HuH-7 (cell line): ENCODE measurements around the gene MEX3D.

Source experiments
- DNase-seq: peaks from one replicate; pipeline ENCODE4 v3.0.0; 2011; ENCODE audit warnings: low spot score

Gene MEX3D

GRCh38 chr19:1593501-1593772 is 25.3 kb upstream of the MEX3D start:
- DNase-seq = no peak

DNA sequence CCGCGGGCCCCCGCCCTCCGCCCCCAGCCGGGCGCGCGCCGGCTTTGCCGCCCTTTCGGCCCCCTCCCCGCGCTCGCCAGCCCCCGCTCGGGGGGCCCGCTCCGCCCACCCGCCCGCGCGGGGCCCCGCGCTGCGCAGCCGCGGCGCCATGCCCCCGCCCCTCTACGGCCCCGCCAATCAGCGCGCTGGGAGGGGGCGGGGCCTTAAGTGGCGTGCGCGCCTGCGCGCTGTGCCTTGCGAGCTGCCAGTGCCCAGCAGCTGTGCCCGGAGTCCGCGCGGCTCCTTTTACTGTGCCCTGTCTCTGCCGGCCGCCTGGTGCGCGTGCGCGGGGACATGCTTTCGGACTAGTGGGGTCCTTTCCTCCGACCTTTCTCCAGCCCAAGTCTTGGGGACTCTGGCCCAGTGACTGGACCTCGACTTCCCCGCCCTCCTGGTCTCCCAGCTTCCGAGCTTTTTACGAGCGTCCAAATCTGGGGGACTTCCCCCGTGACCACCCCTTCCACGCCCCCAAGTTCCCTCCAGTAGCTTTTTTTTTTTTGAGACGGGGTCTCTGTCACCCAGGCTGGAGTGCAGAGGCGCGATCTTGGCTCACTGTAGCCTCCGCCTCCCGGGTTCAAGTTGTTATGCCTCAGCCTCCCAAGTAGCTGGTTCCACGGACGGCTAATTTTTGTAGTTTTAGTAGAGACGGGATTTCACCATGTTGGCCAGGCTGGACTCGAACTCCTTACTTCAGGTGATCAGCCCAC is 24.8 kb upstream of the MEX3D start, which contains the start of gene MBD3:
TSS of gene MBD3 (minus strand) at position 111 of the 746 bp plus-strand sequence. CDS start 234 bp downstream, outside the sequence.
- DNase-seq = peak; percentile 90

- peak; percentile 84 for DNase-seq
Measured at GRCh38 chr19:1592024-1592754, 24.1 kb upstream of the MEX3D start.

DNA sequence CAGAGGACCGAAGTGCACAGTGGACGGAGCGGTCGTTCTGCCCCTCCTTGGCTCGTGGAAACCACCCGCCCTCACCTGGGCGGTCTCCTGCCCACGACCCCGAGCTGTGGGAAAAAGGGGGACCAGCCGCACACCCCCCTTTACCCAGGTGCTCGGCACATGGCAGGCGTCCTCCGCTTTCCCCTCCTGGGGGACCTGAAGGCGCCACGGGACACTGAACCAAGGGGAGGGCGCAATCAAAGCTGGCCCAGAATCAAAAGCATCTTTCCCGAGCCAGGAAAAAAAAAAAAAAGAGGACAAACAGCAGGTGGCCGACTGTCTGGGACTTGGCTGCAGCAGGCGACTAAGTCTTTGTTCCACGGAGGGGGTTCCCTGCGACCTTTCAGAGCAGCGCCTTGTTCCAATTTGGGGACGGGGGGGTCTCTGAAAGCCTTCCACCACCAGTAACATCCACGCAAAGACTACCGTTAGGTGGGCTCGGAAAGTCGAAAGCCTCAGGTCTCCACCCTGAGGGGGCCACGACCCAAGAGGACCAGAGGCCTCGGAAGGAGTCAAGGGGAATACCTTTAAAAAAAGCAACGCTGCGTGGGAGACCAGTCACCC is 23.4 kb upstream of the MEX3D start:
- DNase-seq = no peak

- no peak for DNase-seq
Measured at GRCh38 chr19:1590641-1591397, 22.7 kb upstream of the MEX3D start.

- DNase-seq = no peak
Measured at GRCh38 chr19:1587872-1588271, 19.7 kb upstream of the MEX3D start.

DNA sequence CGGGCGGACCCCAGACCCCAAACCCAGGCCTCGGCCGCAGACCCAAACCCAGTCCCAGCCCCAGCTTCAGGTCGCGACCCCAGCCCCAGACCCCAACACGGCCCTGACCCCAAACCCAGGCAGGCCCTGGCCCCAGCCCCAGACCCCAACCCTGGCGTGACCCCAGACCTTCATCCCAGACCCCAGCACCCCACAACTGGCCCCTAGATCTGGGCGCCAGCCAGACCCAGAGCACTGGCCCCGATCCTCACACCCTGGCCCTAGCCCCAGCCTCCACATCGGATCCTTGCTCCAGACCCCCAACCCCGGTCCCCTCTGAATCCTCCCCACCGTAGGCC is 17.1 kb upstream of the MEX3D start:
- no peak for DNase-seq

- no peak for DNase-seq
Measured at GRCh38 chr19:1584500-1585242, 16.5 kb upstream of the MEX3D start.

DNA sequence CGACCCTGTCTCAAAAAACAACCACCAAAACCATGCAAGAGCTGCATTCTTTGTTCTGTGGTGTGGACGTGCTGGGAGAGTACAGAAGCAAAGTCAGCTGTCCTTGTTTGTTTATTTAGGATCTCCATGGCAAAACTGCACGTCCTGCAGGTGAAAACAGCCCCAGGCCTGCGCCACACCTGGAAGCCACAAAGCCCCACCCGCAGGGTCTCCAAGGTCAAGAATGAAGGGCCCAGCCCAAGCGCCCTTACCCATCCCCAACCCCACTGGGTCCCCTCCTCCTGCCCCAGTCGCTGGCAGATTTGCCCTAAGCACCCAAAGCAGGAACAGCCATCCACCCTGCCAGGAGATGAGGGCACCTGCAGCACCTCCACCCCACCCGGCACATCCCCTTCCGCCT is 14.1 kb upstream of the MEX3D start:
- no peak for DNase-seq

DNA sequence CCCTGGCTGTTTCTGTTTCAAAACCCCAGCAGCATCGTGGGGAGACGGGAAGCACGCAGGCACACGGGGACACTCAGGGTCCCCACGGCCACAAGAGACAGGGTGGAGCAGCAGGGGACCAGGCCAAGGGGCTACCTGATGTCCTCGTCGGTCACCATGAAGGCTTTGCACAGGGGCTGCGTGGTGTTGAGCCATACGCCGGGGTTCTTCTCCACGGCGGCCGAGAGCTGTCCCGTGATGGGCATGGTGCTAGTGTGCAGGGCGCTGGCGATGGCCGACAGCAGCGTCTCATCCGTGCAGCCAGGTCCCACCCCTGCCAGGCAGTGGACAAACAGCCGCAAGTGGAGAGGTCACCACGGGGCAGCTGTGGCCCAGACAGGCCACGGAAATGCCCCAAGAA is 12.8 kb upstream of the MEX3D start:
- DNase-seq = no peak

- no peak for DNase-seq
Measured at GRCh38 chr19:1580382-1580781, 12.3 kb upstream of the MEX3D start.

- DNase-seq = no peak
Measured at GRCh38 chr19:1579222-1579621, 11.1 kb upstream of the MEX3D start.

DNA sequence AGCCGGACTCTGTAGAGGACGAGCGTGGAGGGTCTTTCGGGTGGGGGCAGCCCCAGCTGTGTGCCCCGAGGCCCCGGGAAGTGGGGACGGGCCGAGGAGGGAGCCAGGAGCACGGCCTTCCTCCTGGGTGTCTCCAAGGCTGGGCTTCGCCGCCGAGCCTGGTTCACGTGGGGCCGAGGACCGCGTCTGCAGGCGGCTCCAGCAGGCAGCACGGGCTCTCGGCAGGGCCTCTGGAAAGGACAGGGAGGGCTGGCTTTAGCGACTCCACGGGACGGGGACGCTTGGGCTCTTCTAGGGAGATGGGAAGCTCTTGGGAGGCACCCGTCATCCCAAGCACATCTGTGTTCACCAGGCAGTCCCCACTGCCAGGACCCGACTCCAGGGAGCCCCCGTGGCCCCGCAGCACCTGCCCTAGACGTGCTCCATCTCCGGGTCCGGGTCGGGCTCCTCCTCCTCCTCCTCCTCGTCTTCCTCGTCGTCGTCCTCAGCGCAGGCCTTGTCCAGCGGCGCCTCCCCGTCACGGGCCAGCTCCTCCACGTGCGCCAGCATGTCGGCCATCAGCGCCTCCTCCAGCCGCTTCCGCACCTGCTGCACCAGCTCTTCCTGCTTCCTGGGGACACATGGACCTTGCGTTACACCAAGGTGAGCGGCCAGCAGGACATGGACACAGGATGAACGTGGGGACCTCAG is 9.9 kb upstream of the MEX3D start:
- no peak for DNase-seq

- DNase-seq = no peak
Measured at GRCh38 chr19:1577090-1577928, 9.2 kb upstream of the MEX3D start.

DNA sequence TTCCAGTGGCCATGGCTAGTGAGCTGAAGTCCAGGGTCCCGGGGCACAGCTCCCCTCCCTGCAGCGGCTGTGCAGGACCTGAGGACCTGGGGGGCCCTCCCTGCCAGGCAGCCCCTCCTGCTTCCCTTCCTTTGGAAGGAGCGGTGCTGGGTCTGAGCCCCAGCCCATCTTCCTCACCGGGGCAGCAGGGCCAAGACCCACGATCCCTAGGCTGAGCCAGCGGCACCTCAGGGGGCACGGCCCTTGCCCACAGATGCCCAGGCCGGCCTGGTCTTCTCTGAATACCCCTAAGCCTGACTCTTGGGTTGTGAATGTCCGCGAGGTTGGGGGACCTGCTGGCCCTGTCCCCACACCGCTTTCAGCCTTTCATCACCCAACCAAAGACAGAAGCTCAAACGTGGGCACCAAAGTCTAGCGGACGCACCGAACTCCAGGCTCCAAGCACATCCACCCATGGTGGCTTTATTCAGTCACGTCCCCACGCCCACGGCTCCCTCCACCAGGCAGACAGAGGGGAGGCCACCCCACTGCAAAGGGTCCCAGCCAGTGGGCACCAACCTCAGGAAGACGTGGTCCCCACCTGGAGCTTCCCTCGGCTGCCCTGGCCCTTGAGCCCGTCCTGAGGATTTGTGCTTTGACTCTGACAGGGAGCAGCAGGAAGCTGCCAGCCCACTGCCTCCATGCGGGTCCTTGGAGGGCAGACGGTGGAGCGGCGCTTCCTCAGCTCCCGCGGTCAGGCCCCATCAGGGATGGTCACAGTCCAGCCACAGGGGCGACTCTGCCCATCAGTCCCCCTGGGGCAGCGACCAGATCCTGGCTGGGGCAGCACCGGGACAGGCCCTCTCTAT is 8.3 kb upstream of the MEX3D start:
- no peak for DNase-seq

DNA sequence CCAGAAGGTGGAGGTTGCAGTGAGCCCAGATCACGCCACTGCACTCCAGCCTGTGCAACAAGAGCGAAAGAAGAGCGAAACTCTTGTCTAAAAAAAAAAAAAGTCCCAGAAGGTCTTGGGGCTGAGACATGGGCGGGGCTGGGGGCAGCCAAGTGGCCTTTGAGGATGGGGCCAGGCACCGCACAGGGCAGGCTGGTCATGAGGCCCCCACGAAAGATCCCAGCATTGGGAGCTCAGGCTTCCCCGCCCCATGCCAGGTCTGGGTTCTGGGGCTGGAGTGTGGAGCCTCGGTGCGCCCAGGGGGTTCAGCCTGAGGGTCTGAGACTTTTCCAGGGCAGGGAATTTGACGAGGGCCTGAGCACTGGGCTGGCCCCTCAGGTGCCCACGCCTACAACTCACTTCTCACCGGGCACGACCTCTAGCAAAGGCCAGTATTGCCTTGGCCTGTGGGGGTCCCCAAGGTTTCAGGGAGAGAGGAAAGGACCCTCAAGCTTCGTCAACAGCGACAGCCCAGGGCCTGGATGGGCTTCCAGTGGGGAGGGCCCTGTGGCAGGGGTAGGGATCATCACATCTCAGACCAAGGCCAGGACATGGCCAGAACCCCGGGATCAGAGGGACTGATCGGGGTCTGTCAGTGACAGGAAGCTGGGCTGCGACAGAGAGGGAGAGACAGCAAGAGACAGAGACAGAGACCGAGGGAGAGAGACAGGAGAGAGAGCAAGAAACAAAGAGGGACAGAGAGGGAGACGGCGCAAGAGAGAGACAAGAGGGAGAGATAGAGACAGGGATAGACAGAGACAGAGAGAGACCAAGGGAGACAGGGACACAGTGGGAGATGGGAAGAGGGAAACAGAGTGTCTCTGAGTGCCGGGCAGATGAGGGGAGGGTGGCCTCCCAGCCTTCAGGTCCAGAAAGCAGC is 7.5 kb upstream of the MEX3D start:
- no peak for DNase-seq

- no peak for DNase-seq
Measured at GRCh38 chr19:1574354-1575136, 6.4 kb upstream of the MEX3D start.

- no peak for DNase-seq
Measured at GRCh38 chr19:1572795-1573194, 4.7 kb upstream of the MEX3D start.
